ENCODE data around the gene GDF15. TPM values are rescaled to one million over a fixed set of nuclear protein-coding genes. Genes with fewer than 3 reads are reported as not detected.

Gene GDF15
- total and polyA plus RNA-seq, 2 donors (not counting 3 experiments of a cell fraction or from before 2014, with no cell fraction given): 165 to 206 TPM

GRCh38 chr19:18339723-18340122 lies 46.2 kb upstream of the GDF15 start:
- Histone ChIP-seq H3K27ac (ENCODE audit: insufficient read depth, low read depth, low read length) (no peak overlapping the region), H3K79me2 (ENCODE audit: control insufficient read depth, insufficient read depth, low read length) (no peaks in the 10 kb centered on the region), H3K9ac (replicated peaks; ENCODE audit: extremely low read depth, insufficient read depth, low read length) (no peak overlapping the region), H3K9me3 (replicated peaks; ENCODE audit: control insufficient read depth, insufficient read depth, low read length) (no peaks in the 10 kb centered on the region), H3K36me3 (ENCODE audit: control insufficient read depth in 2 of 2, extremely low read depth in 1 of 2, insufficient read depth in 2 of 2, low read length in 2 of 2) (no peaks in the 10 kb centered on the region), H3K4me3 (replicated peaks in 1 of 3; ENCODE audit: insufficient read depth in 1 of 3, low read depth in 1 of 3, low read length in 3 of 3) (no peak overlapping the region), H3K4me2 (ENCODE audit: insufficient read depth, low read length) (peak overlapping the region; percentile 50), H3K27me3 (ENCODE audit: control insufficient read depth in 2 of 2, insufficient read depth in 2 of 2, low read length in 2 of 2) (peaks cover 0 to 2% of the 10 kb centered on the region in 2 experiments), H2AFZ (ENCODE audit: low read depth, low read length) (peak overlapping the region; percentile 33), H3K9me1 (replicated peaks; ENCODE audit: control insufficient read depth, extremely low read depth, insufficient read depth, low read length) (no peaks in the 10 kb centered on the region), H3K4me1 (ENCODE audit: control insufficient read depth, extremely low read depth, insufficient read depth, low read length) (peaks cover 11% of the 10 kb centered on the region), H4K20me1 (replicated peaks; ENCODE audit: control insufficient read depth, extremely low read depth, insufficient read depth, low read length) (no peaks in the 10 kb centered on the region)
- no TSS peak for BruUV-seq (replicated peaks)
- intact Hi-C loops (cut with micrococcal nuclease) (loop anchor here (5.0 kb wide), 1 partner anchor 62 kb away; no protein-coding TSS in a partner anchor), dilution Hi-C loops (cut with MboI; ENCODE audit: extremely low pct_ligation_motif_present, low sequenced_read_pairs) (no loop called here)
- TF ChIP-seq CTCF (IDR thresholded peaks at IDR 0.05; ENCODE audit: extremely low read depth in 1 of 2, insufficient read depth in 1 of 2, low read depth in 1 of 2, low read length in 2 of 2) (peak in 1 of 2 donors; percentile 20), FOS (IDR thresholded peaks at IDR 0.05; ENCODE audit: borderline replicate concordance, insufficient read depth, low read length) (no peak)
- POLR2A ChIA-PET: interaction anchor here (0.8 to 1.0 kb wide), 3 partner anchors 11 to 59 kb away, joined by 3 to 7 read pairs (median 3); partner anchors contain the start of gene GDF15
- no peak for FAIRE-seq
- CTCF ChIA-PET: interaction anchor here (0.6 to 4.9 kb wide), 23 partner anchors 10 to 227 kb away, joined by 3 to 62 read pairs (median 5); partner anchors contain the start of genes GDF15, JUND, LSM4 and SSBP4
- DNase-seq (ENCODE audit: low read depth, low spot score): no peak

DNA sequence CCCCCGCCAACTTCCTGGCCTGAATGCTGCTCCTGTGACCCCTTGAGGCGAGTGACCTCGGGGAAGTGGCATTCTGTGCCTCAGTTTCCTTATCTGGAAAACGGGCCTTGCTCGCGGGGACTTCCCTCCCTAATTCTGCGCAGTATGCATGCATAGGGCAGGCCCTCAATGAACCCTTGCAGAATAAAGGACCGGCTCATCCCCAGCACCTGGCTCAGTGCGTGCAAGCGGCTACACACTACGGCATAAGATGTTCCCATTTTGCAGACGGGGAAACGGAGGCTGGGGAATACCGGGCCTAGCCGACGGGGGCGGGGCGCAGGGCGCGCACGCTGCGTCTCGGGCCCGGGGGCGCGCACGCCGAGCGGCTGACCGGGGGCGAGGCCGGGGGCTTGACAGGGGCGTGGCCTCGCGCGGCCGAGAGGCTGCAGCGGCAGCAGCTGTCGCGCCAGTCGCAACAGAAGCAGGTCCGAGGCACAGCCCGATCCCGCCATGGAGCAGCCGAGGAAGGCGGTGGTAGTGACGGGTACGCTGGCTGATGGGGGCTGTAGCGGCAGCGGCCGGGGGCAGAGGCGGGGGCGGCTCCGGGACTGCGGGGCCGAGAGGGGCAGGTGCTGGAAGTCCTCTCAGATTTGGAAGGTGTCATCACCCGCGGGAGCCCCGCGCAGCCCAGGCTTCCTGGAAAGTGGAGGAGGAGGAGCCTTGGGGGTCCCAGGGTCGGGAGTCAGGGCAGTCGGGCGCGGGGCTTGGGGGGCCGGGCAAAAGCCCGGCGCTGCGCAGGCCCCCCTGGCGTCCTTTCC lies 45.6 kb upstream of the GDF15 start, which contains the start of gene PGPEP1:
Gene PGPEP1, plus strand, starts transcription at position 409 of the 800 bp plus-strand sequence. Its CDS starts 84 bp downstream, at position 493.
- dilution Hi-C loops (cut with MboI; ENCODE audit: extremely low pct_ligation_motif_present, low sequenced_read_pairs): no loop called here
- Histone ChIP-seq H3K27ac (ENCODE audit: insufficient read depth, low read depth, low read length) (no peak within 1 kb of the TSS), H3K4me2 (ENCODE audit: insufficient read depth, low read length) (peak within 1 kb of the TSS; percentile 50), H3K4me1 (ENCODE audit: control insufficient read depth, extremely low read depth, insufficient read depth, low read length) (peaks cover 11% of the 10 kb centered on the region), H3K27me3 (ENCODE audit: control insufficient read depth in 2 of 2, insufficient read depth in 2 of 2, low read length in 2 of 2) (peaks cover 0 to 2% of the 10 kb centered on the region in 2 experiments), H3K9me1 (replicated peaks; ENCODE audit: control insufficient read depth, extremely low read depth, insufficient read depth, low read length) (no peaks in the 10 kb centered on the region), H3K9me3 (replicated peaks; ENCODE audit: control insufficient read depth, insufficient read depth, low read length) (no peaks in the 10 kb centered on the region), H4K20me1 (replicated peaks; ENCODE audit: control insufficient read depth, extremely low read depth, insufficient read depth, low read length) (no peaks in the 10 kb centered on the region), H2AFZ (ENCODE audit: low read depth, low read length) (peak within 1 kb of the TSS; percentile 33), H3K79me2 (ENCODE audit: control insufficient read depth, insufficient read depth, low read length) (no peaks in the 10 kb centered on the region), H3K9ac (replicated peaks; ENCODE audit: extremely low read depth, insufficient read depth, low read length) (peak within 1 kb of the TSS; percentile 0), H3K4me3 (replicated peaks in 1 of 3; ENCODE audit: insufficient read depth in 1 of 3, low read depth in 1 of 3, low read length in 3 of 3) (peak within 1 kb of the TSS; percentile 17 to 91 (median 52)), H3K36me3 (ENCODE audit: control insufficient read depth in 2 of 2, extremely low read depth in 1 of 2, insufficient read depth in 2 of 2, low read length in 2 of 2) (no peaks in the 10 kb centered on the region)
- TF ChIP-seq POLR2A (IDR thresholded peaks at IDR 0.05; ENCODE audit: low read depth, low read length) (peak; percentile 64), EZH2 (IDR thresholded peaks at IDR 0.05; ENCODE audit: borderline replicate concordance, low read depth, low read length, severe bottlenecking) (no peak), CTCF (IDR thresholded peaks at IDR 0.05; ENCODE audit: extremely low read depth in 1 of 2, insufficient read depth in 1 of 2, low read depth in 1 of 2, low read length in 2 of 2) (no peak), GATA2 (IDR thresholded peaks at IDR 0.05; ENCODE audit: insufficient read depth, insufficient read length, low read depth, low read length) (no peak), POLR2AphosphoS5 (IDR thresholded peaks at IDR 0.05; ENCODE audit: insufficient read depth, low read depth, low read length) (peak; percentile 49), FOS (IDR thresholded peaks at IDR 0.05; ENCODE audit: borderline replicate concordance, insufficient read depth, low read length) (no peak), JUN (IDR thresholded peaks at IDR 0.05; ENCODE audit: borderline replicate concordance, insufficient read depth, insufficient read length, low read depth) (no peak), MYC (IDR thresholded peaks at IDR 0.05; ENCODE audit: low read depth, low read length) (no peak), MAX (IDR thresholded peaks at IDR 0.05; ENCODE audit: insufficient read depth, insufficient read length) (no peak)
- no TSS peak for BruUV-seq (replicated peaks)
- FAIRE-seq (peak; percentile 87), DNase-seq (ENCODE audit: low read depth, low spot score) (peak; percentile 65)
- intact Hi-C loops (cut with micrococcal nuclease): loop anchor here (5.0 kb wide), 1 partner anchor 63 kb away; no protein-coding TSS in a partner anchor
- POLR2A ChIA-PET: interaction anchor here (0.8 to 1.0 kb wide), 3 partner anchors 12 to 60 kb away, joined by 3 to 7 read pairs (median 3); partner anchors contain the start of gene GDF15
- CTCF ChIA-PET: interaction anchor here (0.6 to 4.9 kb wide), 17 partner anchors 9 to 131 kb away, joined by 3 to 62 read pairs (median 7); partner anchors contain the start of genes GDF15, JUND, LSM4 and SSBP4

Data from endothelial cell of umbilical vein (primary cell).